ENCODE data around the gene COL17A1. TPM values are rescaled to one million over a fixed set of nuclear protein-coding genes. Genes with fewer than 3 reads are reported as not detected.

COL17A1 gene
- polyA plus RNA-seq, 1 experiment = 0.01 TPM

- ChIA-PET CTCF (interaction anchor here (1.4 kb wide), 1 partner anchor 36 kb away, joined by 4 read pairs; no protein-coding TSS in a partner anchor), POLR2A (no interaction called here)
- no peak for DNase-seq (ENCODE audit: low read depth)
- Histone ChIP-seq H3K4me3 (ENCODE audit: low read depth, low read length) (no peak overlapping the region), H3K36me3 (ENCODE audit: control insufficient read depth, insufficient read depth, low read length) (no peaks in the 10 kb centered on the region), H3K27me3 (ENCODE audit: control insufficient read depth, insufficient read depth, low read length) (peaks cover 5% of the 10 kb centered on the region; the same call in 1 of the 2 replicates)
- no peak for TF ChIP-seq CTCF (IDR thresholded peaks at IDR 0.05; ENCODE audit: insufficient read depth, low read depth, low read length)
Observed at GRCh38 chr10:104077663-104078151, 8.0 kb downstream of the COL17A1 start.

- no peak for TF ChIP-seq CTCF (IDR thresholded peaks at IDR 0.05; ENCODE audit: insufficient read depth, low read depth, low read length)
- Histone ChIP-seq H3K4me3 (ENCODE audit: low read depth, low read length) (no peak overlapping the region), H3K36me3 (ENCODE audit: control insufficient read depth, insufficient read depth, low read length) (no peaks in the 10 kb centered on the region), H3K27me3 (ENCODE audit: control insufficient read depth, insufficient read depth, low read length) (peaks cover 7% of the 10 kb centered on the region)
- DNase-seq (ENCODE audit: low read depth) = no peak
- POLR2A ChIA-PET = no interaction called here
- CTCF ChIA-PET = interaction anchor here (1.3 kb wide), 1 partner anchor 11 kb away, joined by 3 read pairs; no protein-coding TSS in a partner anchor
Observed at GRCh38 chr10:104077247-104077646, 8.4 kb downstream of the COL17A1 start.

- Histone ChIP-seq H3K27me3 (ENCODE audit: control insufficient read depth, insufficient read depth, low read length) (peaks cover 8% of the 10 kb centered on the region), H3K36me3 (ENCODE audit: control insufficient read depth, insufficient read depth, low read length) (no peaks in the 10 kb centered on the region), H3K4me3 (ENCODE audit: low read depth, low read length) (no peak overlapping the region)
- ChIA-PET POLR2A (no interaction called here), CTCF (interaction anchor here (1.3 kb wide), 1 partner anchor 11 kb away, joined by 3 read pairs; no protein-coding TSS in a partner anchor)
- TF ChIP-seq CTCF (IDR thresholded peaks at IDR 0.05; ENCODE audit: insufficient read depth, low read depth, low read length) = no peak
- DNase-seq (ENCODE audit: low read depth) = no peak
Observed at GRCh38 chr10:104076743-104077160, 8.9 kb downstream of the COL17A1 start.

GRCh38 chr10:104074505-104074904, 11.2 kb downstream of the COL17A1 start:
- POLR2A ChIA-PET = no interaction called here
- Histone ChIP-seq H3K36me3 (ENCODE audit: control insufficient read depth, insufficient read depth, low read length) (no peaks in the 10 kb centered on the region), H3K4me3 (ENCODE audit: low read depth, low read length) (no peak overlapping the region), H3K27me3 (ENCODE audit: control insufficient read depth, insufficient read depth, low read length) (peaks cover 6% of the 10 kb centered on the region)
- TF ChIP-seq CTCF (IDR thresholded peaks at IDR 0.05; ENCODE audit: insufficient read depth, low read depth, low read length) = no peak
- no peak for DNase-seq (ENCODE audit: low read depth)
- CTCF ChIA-PET = no interaction called here

- Histone ChIP-seq H3K4me3 (ENCODE audit: low read depth, low read length) (no peak overlapping the region), H3K27me3 (ENCODE audit: control insufficient read depth, insufficient read depth, low read length) (peaks cover 6% of the 10 kb centered on the region), H3K36me3 (ENCODE audit: control insufficient read depth, insufficient read depth, low read length) (no peaks in the 10 kb centered on the region)
- TF ChIP-seq CTCF (IDR thresholded peaks at IDR 0.05; ENCODE audit: insufficient read depth, low read depth, low read length) = no peak
- DNase-seq (ENCODE audit: low read depth) = no peak
- ChIA-PET POLR2A (no interaction called here), CTCF (interaction anchor here (2.3 kb wide), 1 partner anchor 10 kb away, joined by 7 read pairs; no protein-coding TSS in a partner anchor)
Observed at GRCh38 chr10:104072786-104073185, 12.9 kb downstream of the COL17A1 start.
